ENCODE results near the gene SEPTIN8.

The SEPTIN8 gene

GRCh38 chr5:132780577-132780976, 3.5 kb upstream of the SEPTIN8 start:
- DNase-seq (ENCODE audit: low read depth): no peak

GRCh38 chr5:132779961-132780360, 2.9 kb upstream of the SEPTIN8 start:
- no peak for DNase-seq (ENCODE audit: low read depth)

- no peak for DNase-seq (ENCODE audit: low read depth)
Measured at GRCh38 chr5:132778856-132779255, 1.8 kb upstream of the SEPTIN8 start.

GRCh38 chr5:132778129-132778528, 1.1 kb upstream of the SEPTIN8 start:
- no peak for DNase-seq (ENCODE audit: low read depth)

GRCh38 chr5:132776938-132777208, 166 bp downstream of the SEPTIN8 start:
- no peak for DNase-seq (ENCODE audit: low read depth)

- DNase-seq (ENCODE audit: low read depth): no peak
Measured at GRCh38 chr5:132776131-132776937, 705 bp downstream of the SEPTIN8 start.

- DNase-seq (ENCODE audit: low read depth): no peak
Measured at GRCh38 chr5:132775476-132775961, 1.5 kb downstream of the SEPTIN8 start.

- no peak for DNase-seq (ENCODE audit: low read depth)
Measured at GRCh38 chr5:132774896-132775295, 2.1 kb downstream of the SEPTIN8 start.

GRCh38 chr5:132774406-132774805, 2.6 kb downstream of the SEPTIN8 start:
- no peak for DNase-seq (ENCODE audit: low read depth)

- DNase-seq (ENCODE audit: low read depth): no peak
Measured at GRCh38 chr5:132773601-132774355, 3.3 kb downstream of the SEPTIN8 start.

GRCh38 chr5:132773114-132773513, 3.9 kb downstream of the SEPTIN8 start:
- no peak for DNase-seq (ENCODE audit: low read depth)

- no peak for DNase-seq (ENCODE audit: low read depth)
Measured at GRCh38 chr5:132772291-132773070, 4.6 kb downstream of the SEPTIN8 start.

- no peak for DNase-seq (ENCODE audit: low read depth)
Measured at GRCh38 chr5:132771503-132771998, 5.5 kb downstream of the SEPTIN8 start.

- DNase-seq (ENCODE audit: low read depth): no peak
Measured at GRCh38 chr5:132770476-132771159, 6.4 kb downstream of the SEPTIN8 start.

- DNase-seq (ENCODE audit: low read depth): no peak
Measured at GRCh38 chr5:132768485-132768868, 8.6 kb downstream of the SEPTIN8 start.

- no peak for DNase-seq (ENCODE audit: low read depth)
Measured at GRCh38 chr5:132767150-132767549, 9.9 kb downstream of the SEPTIN8 start.

GRCh38 chr5:132766806-132767055, 10.3 kb downstream of the SEPTIN8 start:
- no peak for DNase-seq (ENCODE audit: low read depth)

- no peak for DNase-seq (ENCODE audit: low read depth)
Measured at GRCh38 chr5:132766020-132766805, 10.8 kb downstream of the SEPTIN8 start.

GRCh38 chr5:132765311-132766019, 11.6 kb downstream of the SEPTIN8 start:
- DNase-seq (ENCODE audit: low read depth): no peak

GRCh38 chr5:132764671-132765238, 12.3 kb downstream of the SEPTIN8 start:
- DNase-seq (ENCODE audit: low read depth): no peak

Data from activated T-cell treated with anti-CD3 and anti-CD28 coated beads for 48 hours (primary cell).